Activated effector memory CD4-positive, alpha-beta T cell treated with Interleukin-2 at 50 U/mL for 16 hours (primary cell): ENCODE measurements around the gene FITM2.
"Not testable (repeated sequence)": the region's sequence is repeated elsewhere in the genome, so short reads cannot be mapped to it uniquely, and the experiment has no call there.

Experiments used
- DNase-seq: peaks from one replicate; pipeline ENCODE4 v3.0.0-alpha.2; 2020

The FITM2 gene

GRCh38 chr20:44328428-44328827 lies 17.4 kb upstream of the FITM2 start:
- no peak for DNase-seq

- DNase-seq: not testable (repeated sequence)
Measured at GRCh38 chr20:44327748-44328147, 16.7 kb upstream of the FITM2 start.

- no peak for DNase-seq
Measured at GRCh38 chr20:44326391-44327159, 15.6 kb upstream of the FITM2 start.

GRCh38 chr20:44324343-44324742 lies 13.3 kb upstream of the FITM2 start:
- DNase-seq: no peak

GRCh38 chr20:44319839-44320422 lies 8.9 kb upstream of the FITM2 start:
- no peak for DNase-seq

GRCh38 chr20:44314870-44315269 lies 3.9 kb upstream of the FITM2 start:
- DNase-seq: no peak

- no peak for DNase-seq
Measured at GRCh38 chr20:44309763-44310663, 989 bp downstream of the FITM2 start.

GRCh38 chr20:44306927-44307326 lies 4.1 kb downstream of the FITM2 start:
- no peak for DNase-seq

- DNase-seq: no peak
Measured at GRCh38 chr20:44304383-44304782, 6.6 kb downstream of the FITM2 start.

- no peak for DNase-seq
Measured at GRCh38 chr20:44302736-44303135, 8.3 kb downstream of the FITM2 start.

- no peak for DNase-seq
Measured at GRCh38 chr20:44302026-44302669, 8.9 kb downstream of the FITM2 start.

- no peak for DNase-seq
Measured at GRCh38 chr20:44301285-44301684, 9.7 kb downstream of the FITM2 start.

- not testable (repeated sequence) for DNase-seq
Measured at GRCh38 chr20:44299011-44299535, 11.9 kb downstream of the FITM2 start.

- no peak for DNase-seq
Measured at GRCh38 chr20:44297721-44298120, 13.3 kb downstream of the FITM2 start.

- DNase-seq: no peak
Measured at GRCh38 chr20:44296011-44296410, 15.0 kb downstream of the FITM2 start.

- DNase-seq: no peak
Measured at GRCh38 chr20:44291754-44292153, 19.2 kb downstream of the FITM2 start.

- DNase-seq: no peak
Measured at GRCh38 chr20:44288252-44288651, 22.8 kb downstream of the FITM2 start.

- no peak for DNase-seq
Measured at GRCh38 chr20:44287272-44288097, 23.5 kb downstream of the FITM2 start.

GRCh38 chr20:44284032-44284431 lies 27.0 kb downstream of the FITM2 start:
- no peak for DNase-seq

- no peak for DNase-seq
Measured at GRCh38 chr20:44282192-44282591, 28.8 kb downstream of the FITM2 start.

GRCh38 chr20:44280387-44280786 lies 30.6 kb downstream of the FITM2 start:
- no peak for DNase-seq

GRCh38 chr20:44279228-44279627 lies 31.8 kb downstream of the FITM2 start:
- no peak for DNase-seq
